K562 (cell line): ENCODE data around the gene FTHL17. TPM values are rescaled to one million over a fixed set of nuclear protein-coding genes. Genes with fewer than 3 reads are reported as not detected.

ENCODE experiments used
- ATAC-seq: fragments of 200-7000 bp; cut with Tn5 transposase; 3 replicates; pipeline ENCODE4 v1.9.1; 2020; ENCODE audit warnings: moderate library complexity
- BruUV-seq: library from RNA; stranded (reverse); fragments of 400-500 nt; replicated peaks from 2 replicates; lab custom pipeline; 2021; lab: Mats Ljungman, UMichigan
- CTCF ChIA-PET: fragments of 300-600 bp; formaldehyde crosslinking; extraction: SDS; loops from one replicate; lab custom pipeline; 2021; ENCODE audit warnings: low intra/inter-chr PET ratio; lab: Yijun Ruan, JAX
- POLR2A ChIA-PET: fragments of 300-600, 350-650 bp; sonication (Branson Sonifier 250); formaldehyde crosslinking; extraction: SDS; loops from one replicate; lab custom pipeline; 2021; ENCODE audit warnings: antibody characterized with exemption, inconsistent platforms; lab: Yijun Ruan, JAX
- DNase-seq, 4 experiments: peaks; one replicate each; pipeline versions ENCODE4 v3.0.0 to v3.0.0-alpha.2; 2011 to 2018; ENCODE audit warnings: low spot score in 3 of 4, mixed read lengths in 3 of 4; ENCODE audit errors: extremely low read depth in 1 of 4
- FAIRE-seq: peaks from 2 replicates; lab custom pipeline; 2011; peaks lifted over from hg19 to GRCh38; lab: Jason Lieb, UNC
- H2AFZ ChIP-seq: 2 replicates; pipeline ENCODE4 v1.6.0; 2011; ENCODE audit warnings: low read depth, low read length, control low read depth, inconsistent platforms
- H3K27ac ChIP-seq: fragments of 200-600 bp; 3 replicates; pipeline ENCODE4 v1.8.0; 2011; ENCODE audit warnings: low read depth, mild to moderate bottlenecking, control low read depth, inconsistent platforms, low read length, moderate library complexity, mixed read lengths; ENCODE audit errors: extremely low read depth
- H3K27me3 ChIP-seq, 2 experiments: fragments of 300-600 bp in 1 of 2; 2 replicates in 1 of 2; 3 replicates in 1 of 2; pipeline versions ENCODE4 v1.6.0 to v1.8.0; 2011; ENCODE audit warnings: inconsistent platforms in 2 of 2, low read length in 2 of 2, mild to moderate bottlenecking in 1 of 2, mixed read lengths in 1 of 2, moderate library complexity in 1 of 2; ENCODE audit not compliant: control insufficient read depth in 2 of 2, insufficient read depth in 2 of 2
- H3K36me3 ChIP-seq: fragments of 300-600 bp; 3 replicates; pipeline ENCODE4 v1.8.0; 2011; ENCODE audit warnings: mild to moderate bottlenecking, low read length, inconsistent platforms; ENCODE audit not compliant: control insufficient read depth, insufficient read depth
- H3K4me1 ChIP-seq, 2 experiments: fragments of 200-600 bp in 1 of 2; replicated peaks in 1 of 2; 2 replicates in 1 of 2; 3 replicates in 1 of 2; pipeline versions ENCODE4 v1.5.1 to v1.8.0; 2011; ENCODE audit warnings: inconsistent platforms in 2 of 2, low read length in 2 of 2, mild to moderate bottlenecking in 1 of 2, mixed read lengths in 1 of 2, moderate library complexity in 1 of 2; ENCODE audit not compliant: control insufficient read depth in 2 of 2, insufficient read depth in 2 of 2
- H3K4me2 ChIP-seq: 2 replicates; pipeline ENCODE4 v1.6.1; 2011; ENCODE audit warnings: low read length, control low read depth, inconsistent platforms, mixed read lengths; ENCODE audit not compliant: insufficient read depth
- H3K4me3 ChIP-seq: fragments of 200-600 bp; sonication (generic), shearing (Covaris generic); 2 replicates; pipeline ENCODE4 v1.5.1; 2016; ENCODE audit warnings: control low read depth, inconsistent platforms
- H3K79me2 ChIP-seq: fragments of 200-600 bp; 3 replicates; pipeline ENCODE4 v1.8.0; 2011; ENCODE audit warnings: low read length, inconsistent platforms; ENCODE audit not compliant: control insufficient read depth, insufficient read depth
- H3K9ac ChIP-seq, 2 experiments: 2 replicates each; pipeline versions ENCODE4 v1.6.0 to v1.6.1; 2011; ENCODE audit warnings: low read depth in 2 of 2, low read length in 2 of 2, control low read depth in 1 of 2, inconsistent platforms in 1 of 2, mild to moderate bottlenecking in 1 of 2, mixed read lengths in 1 of 2; ENCODE audit not compliant: insufficient read depth in 1 of 2
- H3K9me1 ChIP-seq: one replicate; pipeline ENCODE4 v1.6.0; 2011; ENCODE audit warnings: inconsistent platforms, mild to moderate bottlenecking, low read length, moderate library complexity; ENCODE audit not compliant: control insufficient read depth, insufficient read depth
- H3K9me3 ChIP-seq: replicated peaks from 2 replicates; pipeline ENCODE4 v1.5.1; 2011; ENCODE audit warnings: low read depth, low read length, inconsistent platforms; ENCODE audit not compliant: control insufficient read depth, insufficient read depth
- H4K20me1 ChIP-seq: replicated peaks from 2 replicates; pipeline ENCODE4 v1.6.1; 2011; ENCODE audit warnings: low read length, inconsistent platforms, mixed read lengths; ENCODE audit not compliant: control insufficient read depth, insufficient read depth
- DEAF1 ChIP-seq: fragments of 450-650 bp; formaldehyde crosslinking; IDR thresholded peaks from 2 replicates; pipeline ENCODE4 v1.4.0; 2020; ENCODE audit warnings: mild to moderate bottlenecking, moderate library complexity
- EHMT2 ChIP-seq: fragments of 450-650 bp; IDR thresholded peaks from 2 replicates; pipeline ENCODE4 v1.6.1; 2018; ENCODE audit warnings: antibody characterized with exemption
- ETV6 ChIP-seq, 3 experiments: fragments of 150-350 bp in 1 of 3; sonication (generic) in 1 of 3; formaldehyde crosslinking in 1 of 3; IDR thresholded peaks; 2 replicates each; pipeline versions ENCODE4 v1.6.1 to v1.8.0; 2014 to 2022; ENCODE audit warnings: borderline replicate concordance in 2 of 3, low read depth in 2 of 3, antibody characterized with exemption in 1 of 3, low read length in 1 of 3, mild to moderate bottlenecking in 1 of 3, missing genetic modification reagents in 1 of 3
- FOSL1 ChIP-seq: fragments of 200-800 bp; sonication (Bioruptor generic); conservative IDR thresholded peaks from 2 replicates; pipeline ENCODE4 v1.6.1; 2016; ENCODE audit warnings: missing genetic modification characterization, missing compliant biosample characterization
- JUN ChIP-seq, 2 experiments: sonication (generic) in 1 of 2; formaldehyde crosslinking in 1 of 2; IDR thresholded peaks; 2 replicates each; pipeline versions ENCODE4 v1.6.1 to v1.8.0; 2012 to 2022; ENCODE audit warnings: borderline replicate concordance in 2 of 2, mild to moderate bottlenecking in 2 of 2, improper control_type of control experiment in 1 of 2, low read depth in 1 of 2, low read length in 1 of 2, missing genetic modification reagents in 1 of 2
- KLF1 ChIP-seq: fragments of 450-650 bp; IDR thresholded peaks from 2 replicates; pipeline ENCODE4 v1.6.1; 2016; ENCODE audit warnings: missing genetic modification characterization, missing compliant biosample characterization
- MIER1 ChIP-seq: fragments of 450-650 bp; IDR thresholded peaks from 2 replicates; pipeline ENCODE4 v1.6.1; 2016; ENCODE audit warnings: antibody characterized with exemption, mild to moderate bottlenecking, low read depth
- SNIP1 ChIP-seq: fragments of 450-650 bp; IDR thresholded peaks from 2 replicates; pipeline ENCODE4 v1.7.1; 2017; ENCODE audit warnings: low read depth, mild to moderate bottlenecking
- ZKSCAN8 ChIP-seq: fragments of 200-800 bp; sonication (Bioruptor generic); IDR thresholded peaks from 2 replicates; pipeline ENCODE4 v1.6.1; 2016; ENCODE audit warnings: missing genetic modification characterization, missing compliant biosample characterization
- ZNF740 ChIP-seq, 3 experiments: fragments of 200-800 bp in 1 of 3; sonication (Bioruptor generic) in 1 of 3; sonication (generic) in 1 of 3; formaldehyde crosslinking in 1 of 3; IDR thresholded peaks; 2 replicates each; pipeline versions ENCODE4 v1.6.1 to v1.8.0; 2016 to 2022; ENCODE audit warnings: mild to moderate bottlenecking in 2 of 3, missing compliant biosample characterization in 2 of 3, missing genetic modification characterization in 2 of 3, missing genetic modification reagents in 1 of 3
- WGBS: fragments of 100-300 bp; shearing (Covaris generic); methylation state at CpG from one replicate; pipeline ENCODE4 v1.1.6; 2016; ENCODE audit warnings: low coverage, mixed read lengths; ENCODE audit not compliant: insufficient coverage; ENCODE audit errors: missing lambda C conversion rate; 5-methylcytosine and 5-hydroxymethylcytosine counted together
- in situ Hi-C: fragments of 300-500 bp; cut with MboI; formaldehyde crosslinking; loops from 4 replicates; pipeline ENCODE4 v1.15.0; 2018; ENCODE audit warnings: inconsistent platforms, mixed read lengths
- intact Hi-C: fragments of 100-400 bp; cut with micrococcal nuclease; formaldehyde crosslinking; loops from 2 replicates; pipeline ENCODE4 v1.14.2; 2022
- polyA plus RNA-seq, 8 experiments: library from polyadenylated mRNA; depleted of rRNA in 4 of 8; stranded (reverse) in 5 of 8; unstranded in 3 of 8; fragments of >200 nt; fragmentation: Nextera tagmentation in 2 of 8; fragmentation: Illumina TruSeq in 1 of 8; extraction: Ambion mirVana in 2 of 8; extraction: Trizol in 1 of 8; gene quantifications; 2 replicates each; pipeline versions ENCODE4 v1.2.1 to v1.2.3, GENCODE V29; 2011 to 2014; ENCODE audit warnings: inconsistent platforms in 1 of 8, missing spikeins in 1 of 8
- total RNA-seq, 7 experiments: library from RNA; depleted of rRNA in 6 of 7; stranded (reverse); fragments of >200 nt in 6 of 7; fragmentation: Illumina TruSeq in 2 of 7; extraction: Trizol in 2 of 7; gene quantifications; 2 replicates each; pipeline versions ENCODE4 v1.2.1 to v1.2.3, GENCODE V29; 2011 to 2021; ENCODE audit warnings: low replicate concordance in 1 of 7
- TF ChIP-seq, protein P1 (sequence below): fragments of 250-450 bp; sonication (Bioruptor Pico); IDR thresholded peaks from 2 replicates; pipeline ENCODE4 v1.8.0; 2021; ENCODE audit warnings: borderline replicate concordance, mild to moderate bottlenecking, moderate library complexity; ENCODE audit not compliant: poor library complexity, severe bottlenecking

Gene FTHL17
- total and polyA plus RNA-seq, 9 of the 15 experiments (the other 6 are each of a cell fraction or from before 2014, with no cell fraction given) = not detected

GRCh38 chrX:31071262-31071661, 579 bp downstream of the FTHL17 start:
- Histone ChIP-seq H3K4me2 (no peak overlapping the region), H3K4me3 (no peak overlapping the region), H3K36me3 (no peaks in the 10 kb centered on the region), H2AFZ (no peak overlapping the region), H3K27ac (no peak overlapping the region), H3K4me1 (peaks cover 0 to 3% of the 10 kb centered on the region in 2 experiments; a peak in 1 of 5 replicates)
- CTCF ChIA-PET = no interaction called here
- FAIRE-seq (no peak), DNase-seq (no peak)
- intact Hi-C loops = no loop called here
- TF ChIP-seq ZKSCAN8 (CRISPR knock-in tag) (no peak), FOSL1 (tag) (no peak), JUN (IDR thresholded peaks at IDR 0.05; ENCODE audit: borderline replicate concordance, low read depth, low read length) (no peak), JUN (CRISPR knock-in tag; IDR thresholded peaks at IDR 0.05; ENCODE audit: borderline replicate concordance) (no peak), SNIP1 (no peak), ETV6 (IDR thresholded peaks at IDR 0.05; ENCODE audit: borderline replicate concordance in 1 of 2, low read depth in 2 of 2, low read length in 1 of 2) (no peak), ETV6 (CRISPR knock-in tag; IDR thresholded peaks at IDR 0.05; ENCODE audit: borderline replicate concordance) (no peak)
- TF ChIP-seq, all 486 proteins: peak for 0
- WGBS = 33% methylated on average over 11 of the region's 18 CpGs
- Histone ChIP-seq H3K9me1 (no peaks in the 10 kb centered on the region), H3K9me3 (no peaks in the 10 kb centered on the region), H3K27me3 (no peaks in the 10 kb centered on the region), H4K20me1 (no peaks in the 10 kb centered on the region), H3K79me2 (no peaks in the 10 kb centered on the region), H3K9ac (no peak overlapping the region)
- in situ Hi-C loops = no loop called here
- no peak for ATAC-seq
- no TSS peak for BruUV-seq
- POLR2A ChIA-PET = no interaction called here

GRCh38 chrX:31070057-31070468, 1.8 kb downstream of the FTHL17 start:
- TF ChIP-seq KLF1 (tag) = no peak
- no peak for TF ChIP-seq ZNF740 (CRISPR knock-in tag; IDR thresholded peaks at IDR 0.05)
- TF ChIP-seq ZNF740 (tag; IDR thresholded peaks at IDR 0.05) = no peak
- no peak for TF ChIP-seq MIER1
- no peak for TF ChIP-seq DEAF1 (CRISPR knock-in tag)
- TF ChIP-seq EHMT2 = no peak
- TF ChIP-seq, protein P1, sequence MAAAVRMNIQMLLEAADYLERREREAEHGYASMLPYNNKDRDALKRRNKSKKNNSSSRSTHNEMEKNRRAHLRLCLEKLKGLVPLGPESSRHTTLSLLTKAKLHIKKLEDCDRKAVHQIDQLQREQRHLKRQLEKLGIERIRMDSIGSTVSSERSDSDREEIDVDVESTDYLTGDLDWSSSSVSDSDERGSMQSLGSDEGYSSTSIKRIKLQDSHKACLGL = no peak
- TF ChIP-seq, all 486 proteins: peak for 0
- Histone ChIP-seq H3K4me1 (peaks cover 0 to 3% of the 10 kb centered on the region in 2 experiments; a peak in 1 of 5 replicates), H3K9me3 (no peaks in the 10 kb centered on the region), H3K9ac (no peak overlapping the region), H3K36me3 (no peaks in the 10 kb centered on the region), H3K4me2 (no peak overlapping the region), H2AFZ (no peak overlapping the region), H3K27ac (no peak overlapping the region), H3K79me2 (no peaks in the 10 kb centered on the region), H3K9me1 (no peaks in the 10 kb centered on the region), H3K27me3 (no peaks in the 10 kb centered on the region), H3K4me3 (no peak overlapping the region), H4K20me1 (no peaks in the 10 kb centered on the region)
- intact Hi-C loops = no loop called here
- CTCF ChIA-PET = no interaction called here
- FAIRE-seq (no peak), DNase-seq (no peak), ATAC-seq (no peak)
- POLR2A ChIA-PET = interaction anchor here (0.5 kb wide), 1 partner anchor 86 kb away, joined by 3 read pairs; no protein-coding TSS in a partner anchor
- in situ Hi-C loops = no loop called here
- no TSS peak for BruUV-seq
